ENCODE results near the gene BNC2.

Gene BNC2

GRCh38 chr9:16419124-16419523, 451.3 kb downstream of the BNC2 start:
- POLR2A ChIA-PET: no interaction called here
- TF ChIP-seq ZBTB17 (tag by site-specific recombination; IDR thresholded peaks at IDR 0.05): no peak
- TF ChIP-seq ZNF626 (tag by site-specific recombination; IDR thresholded peaks at IDR 0.05): no peak
- TF ChIP-seq MEIS1 (CRISPR knock-in tag; IDR thresholded peaks at IDR 0.05; ENCODE audit: borderline replicate concordance): no peak
- no peak for TF ChIP-seq ZNF2 (tag by site-specific recombination; IDR thresholded peaks at IDR 0.05)
- no peak for TF ChIP-seq ZNF701 (tag by site-specific recombination; IDR thresholded peaks at IDR 0.05)
- TF ChIP-seq REPIN1 (tag by site-specific recombination; IDR thresholded peaks at IDR 0.05; ENCODE audit: low read depth): no peak
- no peak for TF ChIP-seq KLF1 (tag by site-specific recombination; IDR thresholded peaks at IDR 0.05)
- TF ChIP-seq ZNF223 (tag by site-specific recombination; IDR thresholded peaks at IDR 0.05): no peak
- no peak for TF ChIP-seq ZNF707 (tag by site-specific recombination; IDR thresholded peaks at IDR 0.05)
- TF ChIP-seq SCRT2 (tag by site-specific recombination; IDR thresholded peaks at IDR 0.05): no peak
- no peak for TF ChIP-seq ZNF692 (tag by site-specific recombination; IDR thresholded peaks at IDR 0.05)
- TF ChIP-seq TRIM28 (IDR thresholded peaks at IDR 0.05; ENCODE audit: borderline replicate concordance, low read length): no peak
- TF ChIP-seq TSHZ1 (tag by site-specific recombination; IDR thresholded peaks at IDR 0.05; ENCODE audit: borderline replicate concordance): no peak
- TF ChIP-seq IKZF3 (tag by site-specific recombination; IDR thresholded peaks at IDR 0.05): no peak
- TF ChIP-seq PRDM1 (tag by site-specific recombination; IDR thresholded peaks at IDR 0.05): no peak
- Histone ChIP-seq H3K9me3 (ENCODE audit: control insufficient read depth, insufficient read depth, low read depth, low read length) (no peaks in the 10 kb centered on the region), H3K4me3 (ENCODE audit: low read depth, low read length) (no peak overlapping the region), H3K36me3 (ENCODE audit: control insufficient read depth in 2 of 2, insufficient read depth in 1 of 2, low read length in 2 of 2) (no peaks in the 10 kb centered on the region), H3K4me1 (ENCODE audit: control insufficient read depth, insufficient read depth, low read length) (peaks cover 6% of the 10 kb centered on the region; the same call in 1 of the 2 replicates), H3K27ac (ENCODE audit: extremely low read depth, low read depth, low read length) (no peak overlapping the region)
- CTCF ChIA-PET: no interaction called here

GRCh38 chr9:16418721-16419120, 451.7 kb downstream of the BNC2 start:
- Histone ChIP-seq H3K27ac (ENCODE audit: extremely low read depth, low read depth, low read length) (no peak overlapping the region), H3K4me1 (ENCODE audit: control insufficient read depth, insufficient read depth, low read length) (peaks cover 6% of the 10 kb centered on the region; the same call in 1 of the 2 replicates), H3K9me3 (ENCODE audit: control insufficient read depth, insufficient read depth, low read depth, low read length) (no peaks in the 10 kb centered on the region), H3K36me3 (ENCODE audit: control insufficient read depth in 2 of 2, insufficient read depth in 1 of 2, low read length in 2 of 2) (no peaks in the 10 kb centered on the region), H3K4me3 (ENCODE audit: low read depth, low read length) (no peak overlapping the region)
- ChIA-PET POLR2A (no interaction called here), CTCF (no interaction called here)
- TF ChIP-seq ATF2 (tag by site-specific recombination; IDR thresholded peaks at IDR 0.05; ENCODE audit: low read depth) (no peak), TCF7L2 (IDR thresholded peaks at IDR 0.05; ENCODE audit: borderline replicate concordance, low read depth, low read length) (no peak), MZF1 (tag by site-specific recombination; IDR thresholded peaks at IDR 0.05; ENCODE audit: borderline replicate concordance) (no peak), TRIM28 (IDR thresholded peaks at IDR 0.05; ENCODE audit: borderline replicate concordance, low read length) (no peak), ZNF530 (tag by site-specific recombination; IDR thresholded peaks at IDR 0.05; ENCODE audit: low read depth) (no peak), ZNF555 (tag by site-specific recombination; conservative IDR thresholded peaks at IDR 0.05) (no peak), KLF17 (tag by site-specific recombination; IDR thresholded peaks at IDR 0.05) (no peak)

All from HEK293 (cell line).